Activated naive CD4-positive, alpha-beta T cell treated with anti-CD3 and anti-CD28 coated beads, Interleukin-2, amount 50 U/mL, for 72 hours (primary cell): ENCODE results near the gene CHCHD6. TPM values are rescaled to one million over a fixed set of nuclear protein-coding genes. Genes with fewer than 3 reads are reported as not detected.
A peak's percentile ranks its signal among the peaks of the same experiment; 100 is the strongest.

ENCODE experiments used
- ATAC-seq, 2 donors: fragments of 150-1000 bp; cut with Tn5 transposase; 2 replicates each; pipeline ENCODE4 v1.10.0; 2021; ENCODE audit warnings: mild to moderate bottlenecking in 2 of 2, moderate library complexity in 2 of 2
- DNase-seq, 2 donors: peaks; one replicate each; pipeline ENCODE4 v3.0.0; 2021 to 2022; ENCODE audit warnings: low spot score in 2 of 2
- H3K27ac Mint-ChIP-seq, 2 donors: one replicate each; pipeline ENCODE4 v1.8.0; 2022; ENCODE audit warnings: mild to moderate bottlenecking in 2 of 2, mixed read lengths in 2 of 2
- H3K36me3 Mint-ChIP-seq, 2 donors: one replicate each; pipeline ENCODE4 v1.8.0; 2022; ENCODE audit warnings: mixed read lengths in 2 of 2
- H3K9me3 Mint-ChIP-seq, 2 donors: one replicate each; pipeline ENCODE4 v1.8.0; 2022; ENCODE audit warnings: mixed read lengths in 2 of 2
- total RNA-seq, 2 donors: library from RNA; stranded (reverse); gene quantifications; one replicate each; pipeline ENCODE4 v1.2.3, GENCODE V29; 2022

CHCHD6 gene
- total RNA-seq, 2 donors from 2014 or later: 13.6 to 19.7 TPM

DNA sequence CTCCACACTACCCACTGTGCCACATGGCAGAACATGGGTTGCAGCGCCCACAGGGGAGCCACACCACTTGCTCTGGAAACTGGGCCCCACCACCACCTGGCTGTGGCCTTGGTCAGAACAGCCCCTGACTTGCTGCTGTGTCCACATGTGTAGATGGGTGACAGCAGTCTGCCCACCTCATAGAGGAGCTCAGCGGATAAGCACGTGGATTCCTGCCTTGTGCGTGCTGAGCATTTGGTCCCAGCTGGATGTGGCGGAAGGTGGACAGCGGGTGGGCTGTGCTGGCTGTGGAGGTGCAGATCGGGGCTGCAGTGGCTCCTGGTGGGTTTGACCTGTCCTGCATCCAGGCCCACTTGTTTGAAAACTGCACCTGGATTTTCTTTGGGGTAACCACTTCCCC lies 272.9 kb downstream of the CHCHD6 start:
- Mint-ChIP-seq H3K36me3 (peaks cover 10 to 19% of the 10 kb centered on the region in 2 donors), H3K27ac (no peak overlapping the region), H3K9me3 (peaks cover 13 to 15% of the 10 kb centered on the region in 2 donors)
- ATAC-seq (no peak), DNase-seq (no peak)

DNA sequence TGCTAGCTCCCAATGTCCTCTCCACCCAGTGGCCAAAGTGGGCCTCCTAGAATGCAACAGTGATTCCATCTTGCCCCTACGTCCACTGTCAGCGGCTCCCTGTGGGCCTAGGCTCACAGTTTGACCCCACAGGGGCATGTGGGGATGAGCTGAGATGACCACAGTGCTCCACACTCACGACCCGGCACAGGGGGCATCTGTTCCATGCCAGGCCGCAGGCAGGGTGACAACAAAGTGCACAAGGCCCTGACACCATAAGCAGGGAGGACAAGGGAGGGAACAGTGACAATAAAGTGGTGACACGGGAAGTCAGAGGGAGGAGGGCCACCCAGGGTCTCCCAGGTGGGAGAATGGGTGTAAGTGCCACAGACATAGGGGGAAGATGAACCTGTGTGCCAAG lies 273.8 kb downstream of the CHCHD6 start:
- H3K27ac Mint-ChIP-seq: no peak overlapping the region
- H3K36me3 Mint-ChIP-seq: peaks cover 10 to 19% of the 10 kb centered on the region in 2 donors
- H3K9me3 Mint-ChIP-seq: peaks cover 13 to 15% of the 10 kb centered on the region in 2 donors
- ATAC-seq: no peak
- DNase-seq: no peak

DNA sequence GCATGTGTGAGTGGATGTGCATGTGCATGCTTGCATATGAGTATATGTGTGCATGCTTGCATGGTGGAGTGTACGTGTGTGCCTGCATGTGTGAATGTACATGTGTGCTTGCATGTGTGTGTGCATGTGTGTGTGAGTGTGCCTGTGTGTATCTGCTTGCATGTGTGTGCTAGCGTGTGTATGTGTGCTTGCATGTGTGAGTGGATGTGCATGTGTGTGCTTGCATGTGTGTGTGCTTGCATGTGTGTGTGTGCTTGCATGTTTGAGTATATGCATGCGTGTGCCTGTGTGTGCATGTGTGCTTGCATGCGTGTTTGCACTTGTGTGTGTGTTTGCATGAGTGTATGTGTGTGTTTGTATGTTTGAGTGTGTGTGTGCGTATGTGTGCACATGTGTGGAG lies 274.3 kb downstream of the CHCHD6 start:
- no peak overlapping the region for H3K27ac Mint-ChIP-seq
- peaks cover 10 to 19% of the 10 kb centered on the region in 2 donors for H3K36me3 Mint-ChIP-seq

DNA sequence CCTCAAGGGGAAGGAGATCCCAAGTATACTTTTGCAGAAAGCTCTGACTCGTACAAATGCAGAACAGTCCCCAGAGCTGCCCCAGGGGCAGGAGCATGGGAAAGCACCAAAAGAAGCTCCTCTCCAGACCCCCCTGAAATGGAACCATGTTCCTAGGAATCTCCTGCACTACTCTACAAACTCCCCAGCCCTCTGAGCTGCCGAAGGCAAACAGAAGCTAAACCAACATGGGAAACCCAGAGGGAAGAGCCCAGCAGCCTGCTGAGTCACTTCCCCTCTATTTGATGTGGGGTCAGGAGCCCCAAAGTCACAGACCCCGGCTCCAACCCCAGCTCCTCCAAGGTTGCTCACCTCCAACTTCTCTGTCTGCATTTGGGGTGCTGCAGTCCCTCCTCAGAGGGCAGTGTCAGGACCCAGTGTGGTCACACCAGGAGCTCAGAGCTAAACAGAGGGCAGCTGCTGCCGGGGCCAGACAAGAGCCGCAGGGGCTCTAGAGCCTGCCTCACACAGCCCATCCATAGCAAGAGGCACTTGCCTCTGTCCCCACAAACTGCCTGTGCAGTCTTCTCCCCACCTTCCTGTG lies 275.1 kb downstream of the CHCHD6 start:
- DNase-seq: no peak
- Mint-ChIP-seq H3K27ac (no peak overlapping the region), H3K36me3 (peaks cover 10 to 17% of the 10 kb centered on the region in 2 donors), H3K9me3 (peaks cover 12 to 14% of the 10 kb centered on the region in 2 donors)
- no peak for ATAC-seq

More for the DNA sequence above, 274.3 kb downstream of the CHCHD6 start:
- peaks cover 13 to 15% of the 10 kb centered on the region in 2 donors for H3K9me3 Mint-ChIP-seq
- DNase-seq (no peak), ATAC-seq (no peak)

DNA sequence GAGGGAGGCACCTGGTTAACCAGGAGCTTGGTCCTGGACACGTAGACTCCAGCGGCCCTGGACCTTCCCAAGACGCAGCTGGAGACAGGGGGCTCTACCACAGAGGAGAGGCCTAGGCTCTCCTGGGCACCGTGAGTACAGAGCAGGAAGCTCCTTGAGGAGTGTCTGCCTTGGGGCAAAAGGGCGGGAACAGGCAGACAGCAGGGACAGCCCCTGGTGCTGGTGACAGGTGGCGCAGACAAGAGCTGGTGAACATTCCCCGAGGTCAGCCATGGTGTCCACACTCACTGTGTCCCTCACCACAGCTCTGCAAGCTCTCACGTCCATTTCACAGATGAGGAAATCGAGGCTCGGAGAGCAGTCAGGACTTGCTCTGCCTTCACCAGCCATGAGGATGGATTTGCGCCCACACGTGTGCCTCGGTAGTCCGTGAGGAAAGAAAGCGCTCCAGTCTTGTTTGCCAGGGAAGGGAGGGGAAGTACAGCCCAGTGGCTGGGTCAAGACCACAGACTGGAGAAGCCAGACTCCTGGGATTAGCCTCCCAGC lies 276.3 kb downstream of the CHCHD6 start:
- H3K27ac Mint-ChIP-seq: no peak overlapping the region
- ATAC-seq: no peak

DNA sequence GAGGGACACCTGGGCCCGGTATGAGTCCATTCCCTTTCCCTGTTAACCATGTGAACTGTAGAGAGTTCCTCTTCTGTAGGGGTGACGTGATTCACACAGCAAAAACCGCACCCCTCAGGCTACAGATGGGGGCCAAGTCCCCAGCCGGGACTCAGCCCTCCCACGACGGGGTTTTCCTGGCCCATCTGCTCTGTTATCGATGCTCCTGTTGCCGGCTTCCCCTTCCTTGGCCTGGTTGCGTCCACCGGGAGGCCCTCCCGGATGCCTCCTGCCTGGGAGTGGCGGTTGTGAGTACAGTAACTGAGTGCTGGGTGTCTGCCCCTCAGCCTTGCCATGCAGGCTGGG lies 278.1 kb downstream of the CHCHD6 start:
- Mint-ChIP-seq H3K27ac (peak overlapping the region; percentile 14 to 82), H3K36me3 (no peaks in the 10 kb centered on the region), H3K9me3 (no peaks in the 10 kb centered on the region)
- peak in 1 of 2 donors; percentile 80 for DNase-seq
- peak; percentile 44 to 76 for ATAC-seq

More for the DNA sequence above, 276.3 kb downstream of the CHCHD6 start:
- DNase-seq: no peak
- Mint-ChIP-seq H3K36me3 (peaks cover 2 to 5% of the 10 kb centered on the region in 2 donors), H3K9me3 (peaks cover under 1 to 2% of the 10 kb centered on the region in 2 donors)

DNA sequence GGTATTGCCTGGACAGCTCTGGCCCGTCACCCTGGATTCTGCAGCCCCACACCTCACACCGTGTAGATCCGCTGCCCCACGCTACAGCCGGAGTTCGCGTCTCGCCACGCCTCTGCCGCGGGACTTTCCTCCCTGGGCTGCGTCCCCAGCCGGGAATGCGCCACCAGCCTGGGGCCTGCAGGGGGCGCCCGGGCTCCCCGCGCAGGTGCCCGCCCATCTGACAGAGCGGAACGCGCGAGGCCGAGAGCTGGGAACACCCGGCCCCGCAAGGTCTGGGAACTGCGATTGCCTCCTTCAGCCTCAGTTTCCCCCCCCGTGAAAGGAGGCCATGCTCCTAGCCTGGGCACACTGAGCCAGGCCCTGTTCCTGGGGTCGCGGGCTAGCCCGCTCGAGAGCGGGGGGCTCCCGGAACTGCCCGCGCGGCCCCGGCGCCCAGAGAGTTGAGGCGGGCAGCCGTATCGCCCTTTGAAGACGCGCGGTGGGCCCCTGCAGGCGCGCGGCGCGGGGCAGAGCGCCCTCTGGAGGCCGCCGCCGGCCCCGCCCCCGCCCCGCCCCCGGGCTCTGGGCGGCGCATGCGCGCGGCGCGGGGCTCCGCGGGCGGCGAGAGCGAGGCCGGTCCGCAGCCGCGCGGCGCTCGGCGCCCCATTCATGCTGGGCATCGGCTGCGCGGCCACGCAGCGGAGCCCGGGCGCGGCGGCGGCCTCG lies 278.6 kb downstream of the CHCHD6 start, which contains the start of gene PLXNA1:
PLXNA1 (plus strand) TSS at position 645 of the 705 bp plus-strand sequence. CDS start 5,479 bp downstream, outside the sequence.
- DNase-seq (peak; percentile 87 to 88), ATAC-seq (peak; percentile 70 to 82)
- H3K36me3 Mint-ChIP-seq: no peaks in the 10 kb centered on the region
- no peaks in the 10 kb centered on the region for H3K9me3 Mint-ChIP-seq
- peak within 1 kb of the TSS; percentile 14 to 82 for H3K27ac Mint-ChIP-seq

DNA sequence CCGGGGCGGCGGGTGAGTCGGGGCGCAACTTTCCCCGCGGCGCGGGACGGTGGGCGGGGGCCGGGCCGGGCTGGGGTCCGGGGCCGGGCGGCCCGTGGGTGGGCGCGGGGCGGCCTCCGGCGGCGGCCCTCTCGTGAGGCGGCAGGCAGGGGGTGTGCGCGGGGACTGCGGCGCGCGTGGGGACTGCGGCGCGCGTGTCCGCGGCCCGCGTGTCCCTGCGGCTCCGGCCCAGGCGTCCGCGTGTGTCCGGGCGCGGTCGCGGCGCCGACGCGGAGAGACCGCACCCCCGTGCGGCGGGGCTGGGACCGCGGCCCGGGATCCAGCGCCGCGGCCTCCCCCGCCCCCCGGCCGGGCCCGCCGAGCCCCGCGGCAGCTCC lies 279.2 kb downstream of the CHCHD6 start:
- no peaks in the 10 kb centered on the region for H3K9me3 Mint-ChIP-seq
- no peaks in the 10 kb centered on the region for H3K36me3 Mint-ChIP-seq
- no peak for DNase-seq
- no peak overlapping the region for H3K27ac Mint-ChIP-seq
- ATAC-seq: peak in 1 of 2 donors; percentile 1

DNA sequence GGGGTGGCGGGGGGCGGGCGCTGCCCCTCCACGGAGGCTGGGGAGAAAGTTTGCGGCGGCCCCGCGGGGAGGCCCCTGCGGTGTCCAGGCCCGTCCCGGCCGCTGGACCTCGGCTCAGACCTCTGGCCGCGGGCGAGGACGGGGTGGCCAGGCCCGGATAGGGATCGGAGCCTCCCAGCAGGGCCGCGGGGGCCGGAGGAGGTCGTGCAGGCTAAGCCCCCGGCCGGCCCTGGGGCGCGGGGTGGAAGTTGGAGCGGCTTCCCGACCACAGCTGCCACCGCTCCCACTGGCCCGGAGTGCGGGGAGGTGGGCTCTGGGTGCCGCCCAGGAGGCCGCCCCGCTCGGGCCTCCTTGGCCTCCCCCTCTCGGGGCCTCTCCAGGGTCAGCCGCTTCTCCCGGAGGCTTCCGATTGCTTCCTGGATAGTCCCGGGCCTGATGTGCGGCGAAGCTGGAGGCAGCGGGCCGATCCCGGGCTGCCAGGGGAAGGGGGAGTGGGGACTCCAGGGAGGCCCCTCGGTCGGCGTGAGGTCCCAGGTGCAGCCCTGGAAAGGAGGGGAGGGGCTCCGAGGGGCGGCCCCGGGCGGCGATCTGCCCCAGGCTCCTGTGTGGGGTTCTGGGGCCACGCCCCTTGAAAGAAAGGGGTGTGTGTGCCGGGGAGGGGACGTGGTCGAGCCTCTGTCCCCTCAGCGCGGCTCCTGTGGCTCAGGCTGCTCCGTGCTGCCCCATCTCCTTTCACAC lies 279.8 kb downstream of the CHCHD6 start:
- peak in 1 of 2 donors; percentile 29 for ATAC-seq
- Mint-ChIP-seq H3K9me3 (no peaks in the 10 kb centered on the region), H3K36me3 (no peaks in the 10 kb centered on the region), H3K27ac (no peak overlapping the region)
- peak in 1 of 2 donors; percentile 41 for DNase-seq

DNA sequence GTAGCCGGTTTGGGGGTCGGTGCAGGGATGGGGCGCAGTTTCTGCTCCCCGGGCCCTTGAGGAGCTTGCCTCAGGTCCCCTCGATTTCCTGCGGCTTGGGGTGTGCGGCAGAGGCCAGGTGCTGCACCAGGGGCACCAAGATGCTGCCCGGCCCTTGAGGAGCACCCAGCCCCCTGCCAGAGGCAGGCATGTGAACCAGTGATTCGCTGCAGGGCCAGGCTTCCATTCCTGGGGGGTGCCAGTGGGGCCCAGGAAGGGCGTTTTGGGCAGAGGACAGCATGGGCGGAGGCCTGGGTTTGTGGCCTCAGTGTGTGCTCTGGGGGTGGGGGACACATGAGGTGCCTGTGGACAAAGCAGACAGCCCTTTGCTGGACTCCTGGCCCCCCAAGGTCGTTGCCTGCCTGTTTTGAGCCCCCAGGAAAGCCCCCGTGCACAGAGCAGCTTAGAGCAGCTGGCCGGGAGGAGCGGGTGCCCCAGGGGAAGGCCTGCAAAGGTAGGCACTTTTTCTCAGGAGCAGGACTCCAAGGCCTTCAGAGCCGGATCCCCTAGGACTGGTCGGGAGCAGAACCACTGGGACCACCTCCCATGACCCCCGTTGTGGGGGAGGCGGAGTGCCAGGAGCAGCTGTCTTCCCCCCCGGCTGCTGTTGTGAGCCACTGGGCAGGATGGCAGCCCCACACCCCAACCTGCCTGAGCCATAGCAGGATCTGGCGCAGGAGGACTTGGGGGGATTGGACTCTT lies 280.5 kb downstream of the CHCHD6 start:
- DNase-seq (no peak), ATAC-seq (no peak)
- Mint-ChIP-seq H3K27ac (no peak overlapping the region), H3K9me3 (no peaks in the 10 kb centered on the region), H3K36me3 (no peaks in the 10 kb centered on the region)

DNA sequence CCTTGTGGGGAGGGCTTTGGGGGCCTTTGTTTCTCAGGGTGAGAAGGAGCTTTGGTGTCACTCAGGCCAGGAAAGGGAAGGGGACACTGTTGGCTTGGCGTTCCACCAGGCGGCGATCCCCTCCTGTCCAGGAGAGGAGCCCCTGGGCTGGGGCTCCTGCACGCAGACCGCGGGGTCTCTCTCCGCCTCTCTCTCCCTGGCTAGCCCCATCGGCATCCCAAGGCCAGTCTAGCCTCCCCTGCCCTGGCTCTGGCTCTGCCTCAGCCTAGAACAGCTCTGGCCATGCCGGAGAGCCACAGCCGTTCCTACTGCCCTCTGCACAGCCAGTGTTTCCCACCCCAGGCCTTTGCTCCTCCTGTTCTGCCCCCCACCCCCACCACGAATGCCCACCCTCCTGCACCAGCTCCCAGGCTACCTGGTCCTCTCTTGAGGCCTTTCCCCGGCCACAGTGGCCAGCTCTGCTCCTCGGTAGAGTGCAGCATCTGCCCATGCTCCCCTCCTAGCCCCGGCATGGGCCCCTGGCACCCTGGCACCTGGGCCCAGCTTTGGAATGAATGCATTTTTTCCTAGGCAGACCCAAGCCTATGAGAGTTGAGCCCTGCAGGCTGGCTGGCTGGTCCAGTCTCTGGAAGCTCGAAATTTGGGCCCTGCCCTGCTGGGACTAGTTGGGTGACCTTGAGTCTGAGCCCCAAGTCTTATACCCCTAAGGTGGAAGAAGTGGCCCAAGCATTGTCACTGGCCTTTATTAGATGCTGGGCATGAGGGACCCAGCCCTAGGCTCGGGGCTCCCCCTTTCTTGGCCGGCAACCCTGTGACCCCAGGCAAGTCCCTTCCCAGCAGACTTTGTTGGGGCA lies 281.3 kb downstream of the CHCHD6 start:
- H3K27ac Mint-ChIP-seq: no peak overlapping the region

DNA sequence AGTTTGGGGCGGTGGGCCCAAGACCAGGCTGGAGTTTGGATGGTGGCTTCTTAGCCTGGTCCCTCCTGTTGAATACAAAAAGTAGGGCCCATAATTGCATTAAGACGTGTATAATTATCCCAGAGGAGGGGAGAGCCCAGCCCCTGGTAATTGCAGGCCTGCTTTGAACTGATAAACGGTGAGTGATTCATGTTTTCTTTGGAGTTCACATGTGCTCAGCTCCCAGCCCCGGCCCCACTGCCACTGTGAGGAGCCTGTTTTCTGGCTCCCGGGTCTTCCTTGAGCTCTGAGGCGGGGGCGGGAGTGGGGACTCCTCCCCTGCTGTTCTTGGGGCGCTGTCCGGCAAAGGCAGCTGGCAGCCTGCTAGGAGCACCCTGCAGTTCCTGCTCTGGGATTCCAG lies 282.0 kb downstream of the CHCHD6 start:
- no peak for DNase-seq
- H3K9me3 Mint-ChIP-seq: no peaks in the 10 kb centered on the region

More for the DNA sequence above, 281.3 kb downstream of the CHCHD6 start:
- Mint-ChIP-seq H3K9me3 (no peaks in the 10 kb centered on the region), H3K36me3 (no peaks in the 10 kb centered on the region)
- DNase-seq (no peak), ATAC-seq (no peak)

DNA sequence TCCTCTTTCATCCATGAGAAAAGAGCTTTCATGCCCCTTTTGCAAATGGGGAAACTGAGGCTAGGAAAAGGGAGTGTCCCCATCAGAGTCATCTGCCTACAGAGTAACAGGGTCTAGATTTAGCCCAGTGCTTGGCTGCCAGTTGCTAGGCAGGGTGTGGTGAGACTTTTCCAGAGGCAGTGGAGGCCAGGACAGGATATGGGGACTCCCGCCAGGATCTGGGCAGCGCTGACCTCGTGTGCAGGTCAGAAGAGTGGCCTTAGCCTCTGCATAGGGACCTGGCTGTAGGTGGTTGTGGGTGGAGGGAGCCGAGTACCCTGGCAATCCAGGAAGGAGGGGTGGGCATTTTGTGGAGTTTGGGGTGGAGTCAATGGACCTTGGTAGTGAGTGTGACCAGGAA lies 283.1 kb downstream of the CHCHD6 start:
- Mint-ChIP-seq H3K36me3 (no peaks in the 10 kb centered on the region), H3K9me3 (no peaks in the 10 kb centered on the region), H3K27ac (peak overlapping the region in 1 of 2 donors; percentile 10)
- DNase-seq (no peak), ATAC-seq (no peak)

More for the DNA sequence above, 282.0 kb downstream of the CHCHD6 start:
- H3K36me3 Mint-ChIP-seq: no peaks in the 10 kb centered on the region
- no peak overlapping the region for H3K27ac Mint-ChIP-seq
- ATAC-seq: no peak

DNA sequence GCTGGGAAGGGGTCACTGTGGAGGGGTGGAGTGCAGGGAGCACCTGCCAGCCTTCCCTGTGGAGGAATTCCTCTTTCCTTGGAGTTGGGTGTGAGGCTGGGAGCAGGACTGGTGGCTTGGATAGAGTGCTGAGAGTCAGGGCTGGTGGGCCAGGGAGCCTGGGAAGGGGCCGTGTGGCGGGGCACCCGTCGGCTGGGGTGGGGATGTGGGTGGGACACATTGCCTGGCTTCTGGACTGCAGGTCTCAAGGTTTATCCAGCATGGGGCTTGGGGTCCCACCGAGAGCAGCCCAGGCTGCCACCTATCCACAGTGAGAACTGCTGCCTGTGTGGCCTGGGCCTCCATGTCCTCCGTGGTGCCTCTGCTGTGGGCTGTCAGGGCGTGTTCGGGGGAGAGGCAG lies 283.6 kb downstream of the CHCHD6 start:
- no peak for ATAC-seq
- Mint-ChIP-seq H3K27ac (peak overlapping the region in 1 of 2 donors; percentile 10), H3K36me3 (no peaks in the 10 kb centered on the region), H3K9me3 (no peaks in the 10 kb centered on the region)
- no peak for DNase-seq

DNA sequence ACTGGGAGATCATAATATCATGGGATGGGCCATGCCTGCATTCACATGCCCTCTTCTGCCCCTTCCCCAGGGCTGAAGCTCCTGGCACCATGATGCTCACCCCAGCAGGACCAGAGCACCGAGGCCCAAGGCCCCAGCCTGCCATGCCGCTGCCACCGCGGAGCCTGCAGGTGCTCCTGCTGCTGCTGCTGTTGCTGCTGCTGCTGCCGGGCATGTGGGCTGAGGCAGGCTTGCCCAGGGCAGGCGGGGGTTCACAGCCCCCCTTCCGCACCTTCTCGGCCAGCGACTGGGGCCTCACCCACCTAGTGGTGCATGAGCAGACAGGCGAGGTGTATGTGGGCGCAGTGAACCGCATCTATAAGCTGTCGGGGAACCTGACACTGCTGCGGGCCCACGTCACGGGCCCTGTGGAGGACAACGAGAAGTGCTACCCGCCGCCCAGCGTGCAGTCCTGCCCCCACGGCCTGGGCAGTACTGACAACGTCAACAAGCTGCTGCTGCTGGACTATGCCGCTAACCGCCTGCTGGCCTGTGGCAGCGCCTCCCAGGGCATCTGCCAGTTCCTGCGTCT lies 284.5 kb downstream of the CHCHD6 start:
- no peaks in the 10 kb centered on the region for H3K36me3 Mint-ChIP-seq
- H3K27ac Mint-ChIP-seq: no peak overlapping the region
- H3K9me3 Mint-ChIP-seq: no peaks in the 10 kb centered on the region
- no peak for ATAC-seq
- DNase-seq: no peak
